DMS 273 treated with DMSO at 0.1 percent for 48 hours (cell line): Measurements from ENCODE around the gene PRKCE.
"Not testable (repeated sequence)": the region's sequence is repeated elsewhere in the genome, so short reads cannot be mapped to it uniquely, and the experiment has no call there.

Experiments
- DNase-seq: peaks from one replicate; lab custom pipeline; 2025; lab: John Stamatoyannopoulos, UW

PRKCE gene

DNA sequence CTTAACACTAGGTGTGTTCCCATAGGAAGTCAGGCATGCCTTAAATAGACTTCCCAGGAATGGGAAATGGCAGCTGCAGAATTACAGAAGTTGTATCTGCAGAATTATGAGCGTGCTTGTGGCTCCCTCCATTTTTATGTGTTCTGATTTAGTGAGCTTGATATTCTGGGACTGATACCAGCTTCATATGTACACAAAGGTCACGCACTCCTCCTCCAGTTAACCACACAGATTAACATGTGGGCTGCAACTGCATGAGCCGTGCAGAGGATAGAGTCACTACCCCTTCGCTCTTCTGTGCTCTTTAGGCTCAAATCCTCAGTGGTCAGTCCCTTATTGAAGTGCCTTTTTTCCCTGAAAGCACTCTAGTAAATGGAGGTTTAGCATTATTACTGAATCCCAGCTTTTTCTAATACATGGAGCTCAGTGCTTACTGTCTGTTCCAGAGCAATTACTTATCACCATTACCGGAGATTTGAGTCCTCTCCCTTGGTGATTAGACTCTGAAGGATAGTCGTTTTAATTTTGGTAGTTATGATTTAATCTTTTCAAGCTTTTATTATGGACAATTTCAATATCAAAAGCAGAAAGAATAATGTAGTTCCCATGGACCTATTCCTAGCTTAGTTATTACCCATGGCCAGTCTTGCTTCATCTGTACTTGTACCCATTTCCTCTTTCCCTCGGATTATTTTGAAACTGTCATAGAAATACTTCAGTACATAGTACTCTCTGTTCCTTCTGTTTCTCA is 238.3 kb downstream of the PRKCE start:
- no peak for DNase-seq

DNA sequence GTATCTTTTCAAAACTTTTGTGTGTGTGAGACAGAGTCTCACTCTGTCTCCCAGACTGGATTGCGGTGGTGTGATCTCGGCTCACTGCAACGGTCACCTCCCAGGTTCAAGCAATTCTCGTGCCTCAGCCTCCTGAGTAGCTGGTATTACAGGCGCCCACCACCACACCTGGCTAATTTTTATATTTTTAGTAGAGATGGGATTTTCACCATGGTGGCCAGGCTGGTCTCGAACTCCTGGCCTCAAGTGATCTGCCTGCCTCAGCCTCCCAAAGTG is 238.8 kb downstream of the PRKCE start:
- not testable (repeated sequence) for DNase-seq

DNA sequence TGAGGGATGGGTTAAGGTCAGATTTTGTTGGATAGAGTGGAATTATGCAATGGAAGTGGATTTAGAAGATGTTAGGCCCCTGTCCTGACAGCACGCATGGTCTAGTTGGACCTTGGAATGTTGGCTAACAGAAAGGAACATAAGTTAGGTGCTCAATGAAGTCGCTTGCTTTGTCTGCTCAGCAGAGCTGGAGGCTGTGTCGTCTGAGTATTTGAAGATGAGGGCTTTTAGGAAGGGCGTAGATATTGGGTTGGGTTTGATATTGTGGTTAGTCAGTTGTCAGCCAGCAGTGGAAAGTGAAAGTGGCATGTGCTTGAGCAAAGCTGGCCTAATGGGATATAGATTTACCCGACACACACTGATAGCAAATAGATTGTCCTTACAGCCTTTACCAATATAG is 239.3 kb downstream of the PRKCE start:
- DNase-seq, result no peak

DNA sequence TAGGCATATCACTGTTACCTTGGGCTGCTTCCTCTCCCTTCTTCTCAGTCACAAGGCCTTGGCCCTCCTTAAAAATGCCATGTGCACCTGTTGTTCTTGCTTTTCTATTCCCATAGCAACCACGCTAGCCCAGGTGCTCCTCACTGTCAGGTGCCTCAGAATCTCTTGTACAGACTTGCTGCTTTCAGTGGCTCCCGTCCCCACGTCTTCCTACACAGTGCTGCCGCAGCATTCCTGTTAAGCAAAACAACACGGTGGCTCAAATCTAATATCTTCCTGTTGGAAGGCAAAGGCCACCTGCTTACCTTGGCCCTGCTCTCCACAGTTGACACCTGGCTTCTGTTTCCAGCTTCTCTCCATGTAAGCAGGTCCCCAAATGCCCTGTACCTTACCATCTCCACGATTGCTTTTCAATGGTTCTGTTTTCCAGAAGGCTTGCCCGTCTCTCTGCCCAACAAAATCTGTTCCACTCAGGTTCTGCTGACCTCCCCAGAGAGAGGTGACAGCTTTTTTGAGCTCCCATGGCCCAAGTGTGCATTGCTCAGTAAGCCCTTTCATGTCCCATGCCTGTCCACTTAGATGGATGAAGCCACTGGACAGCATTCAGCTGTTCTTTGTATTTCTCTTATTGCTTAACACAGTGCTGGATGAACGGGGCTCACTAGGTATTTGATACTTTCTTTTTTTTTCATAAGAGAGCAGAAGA is 240.4 kb downstream of the PRKCE start:
- DNase-seq, result no peak

DNA sequence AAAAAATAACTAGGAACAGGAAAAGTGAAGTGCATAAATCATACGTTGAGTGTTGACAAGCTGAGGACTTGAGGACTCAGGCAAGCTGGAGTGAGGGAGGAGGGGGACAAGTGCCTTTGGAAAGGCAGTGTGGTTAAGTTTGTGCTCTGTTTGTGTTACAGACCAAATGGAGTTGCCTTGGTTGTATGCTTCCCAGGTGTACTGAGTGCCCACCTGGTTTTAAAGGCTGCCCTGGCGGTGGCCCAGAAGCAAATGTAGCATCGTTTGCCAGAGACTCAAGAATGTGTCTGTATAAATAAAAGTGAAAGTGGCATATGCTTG is 240.9 kb downstream of the PRKCE start:
- DNase-seq, result no peak

DNA sequence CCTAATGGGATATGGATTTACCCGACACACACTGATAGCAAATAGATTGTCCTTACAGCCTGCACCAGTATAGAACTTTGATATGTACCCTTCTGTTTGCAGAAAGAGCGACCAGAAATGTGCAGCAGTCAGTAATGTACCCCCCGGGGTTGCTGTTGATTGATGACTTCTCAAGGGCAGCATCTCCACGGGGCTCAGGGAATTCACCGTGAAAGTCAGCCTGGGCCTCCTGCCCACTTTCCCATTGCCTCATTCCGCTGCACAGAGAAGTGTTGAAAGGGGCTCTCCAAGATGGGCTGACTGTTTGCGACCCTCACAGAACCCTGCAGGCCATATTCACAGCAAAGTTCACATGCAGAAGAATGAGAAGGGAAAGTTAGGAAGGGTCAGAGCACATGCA is 241.3 kb downstream of the PRKCE start:
- DNase-seq, result no peak

DNA sequence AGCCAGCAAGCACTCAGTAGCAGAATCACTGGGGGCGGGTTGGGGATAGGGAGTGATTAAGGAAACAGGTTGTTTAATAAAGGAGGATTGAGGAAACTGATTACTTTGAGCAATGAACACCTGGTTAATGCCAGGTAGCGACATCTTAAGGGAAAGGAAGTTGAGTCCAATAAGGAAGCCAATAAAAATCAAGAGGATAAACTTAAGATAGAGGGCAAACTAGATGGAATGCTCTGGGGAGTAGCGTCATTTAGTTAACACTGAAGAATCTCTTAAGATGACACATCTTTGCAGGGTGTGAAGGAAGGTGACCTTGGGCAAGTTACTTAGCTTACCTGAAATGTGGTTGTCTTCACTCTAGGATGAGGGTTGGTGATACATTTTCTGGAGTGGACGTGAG is 242.7 kb downstream of the PRKCE start:
- no peak for DNase-seq

DNA sequence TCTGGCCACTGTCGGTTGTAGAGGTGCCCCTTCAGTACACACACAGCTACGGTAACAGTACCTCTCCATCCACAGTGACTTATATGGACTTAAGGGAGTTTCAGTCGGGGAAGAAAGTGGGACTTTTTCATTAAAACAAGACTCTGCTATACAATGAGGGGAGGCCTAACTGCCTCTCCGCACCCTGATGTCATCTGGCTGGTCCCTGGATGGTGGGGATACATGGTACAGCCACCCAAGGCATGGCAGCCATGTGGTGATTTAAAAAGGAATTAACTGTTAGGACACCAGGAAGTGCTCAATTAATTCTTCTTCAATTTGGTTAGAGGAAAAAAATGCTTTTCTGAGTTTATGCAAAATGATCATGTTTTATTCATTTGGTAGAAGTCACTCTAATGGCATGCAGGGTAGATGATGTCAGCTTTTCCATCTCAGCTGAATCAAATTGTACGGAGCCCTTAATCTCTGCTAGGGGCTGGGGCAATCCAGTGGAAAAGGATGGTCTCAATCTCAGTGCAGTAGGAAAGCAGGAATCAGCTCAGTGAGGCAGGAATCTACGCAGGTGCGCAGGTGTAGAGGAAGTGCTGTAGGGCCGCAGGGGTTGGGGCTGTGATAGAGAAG is 243.9 kb downstream of the PRKCE start:
- no peak for DNase-seq

DNA sequence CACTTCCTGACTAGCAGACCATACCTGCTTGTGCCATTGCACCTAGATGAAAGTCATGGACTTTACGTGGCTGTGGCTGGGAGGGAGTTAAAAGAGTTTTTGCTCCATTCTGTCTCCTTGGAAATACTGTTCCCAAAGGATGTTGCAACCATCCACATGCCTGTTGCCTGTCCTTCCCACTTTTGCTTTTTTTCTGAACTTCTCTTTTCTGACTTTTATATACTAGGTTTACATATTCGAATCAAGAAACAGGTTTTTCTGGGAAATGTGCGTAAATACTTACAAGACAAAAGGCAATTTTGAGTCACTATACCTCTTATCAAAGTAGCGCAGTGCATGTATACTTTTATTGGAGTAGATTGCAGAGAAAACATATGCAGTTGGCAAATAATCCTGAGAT is 244.8 kb downstream of the PRKCE start:
- DNase-seq, result no peak

DNA sequence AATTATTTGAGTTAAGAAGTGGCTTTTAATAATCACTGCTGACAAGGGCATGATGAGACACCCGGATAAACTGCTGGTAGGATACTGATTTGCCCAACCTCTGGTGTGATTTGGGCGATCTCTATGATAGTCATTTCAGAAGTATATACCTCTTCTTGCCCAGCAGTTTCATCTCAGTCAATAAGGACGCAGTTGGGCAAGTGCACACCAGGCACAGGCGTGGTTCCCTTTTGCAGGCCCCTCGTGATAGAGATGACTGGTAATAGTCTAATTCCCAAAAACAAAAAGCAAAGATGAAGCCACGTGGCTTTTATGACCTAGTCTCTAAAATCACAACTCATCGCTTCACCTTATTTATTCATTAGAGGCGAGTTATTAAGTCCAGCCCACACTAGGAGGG is 246.4 kb downstream of the PRKCE start:
- no peak for DNase-seq

DNA sequence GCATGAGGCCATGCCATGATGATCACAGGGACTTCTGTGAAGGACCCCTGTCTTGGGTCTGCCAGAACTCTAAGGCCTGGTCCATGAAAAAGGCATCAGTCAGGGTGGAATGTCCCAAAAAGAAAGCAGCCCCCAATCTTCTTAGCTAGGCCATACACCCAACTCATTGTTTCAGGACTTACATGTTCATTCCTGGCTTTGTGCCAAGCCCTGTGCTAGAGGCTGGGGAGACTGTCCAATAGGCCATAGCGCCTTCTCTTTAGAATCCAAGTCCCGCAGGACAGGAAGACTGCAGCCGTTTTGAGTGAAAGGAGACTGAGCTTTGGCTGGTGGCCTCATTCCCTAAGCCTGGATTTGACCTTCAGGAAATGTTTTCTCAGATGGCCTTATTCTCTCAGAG is 247.3 kb downstream of the PRKCE start:
- DNase-seq, result no peak

DNA sequence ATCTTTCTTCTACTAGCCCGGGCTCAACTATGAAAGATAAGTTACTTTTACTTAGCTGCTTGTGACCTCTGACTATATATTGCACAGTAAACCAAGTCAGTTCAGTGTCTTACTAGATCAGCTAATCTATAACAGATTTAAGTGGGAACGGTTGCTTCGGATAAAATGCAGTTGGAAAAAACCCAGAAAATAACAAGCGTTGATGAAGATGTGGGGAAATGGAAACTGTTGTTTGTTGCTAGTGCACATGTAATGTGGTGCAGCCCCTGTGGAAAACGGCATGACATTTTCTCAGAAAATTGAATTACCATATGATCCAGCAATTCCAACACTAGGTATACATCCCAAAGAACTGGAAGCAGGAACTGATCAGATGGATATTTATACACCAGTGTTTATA is 248.5 kb downstream of the PRKCE start:
- no peak for DNase-seq

DNA sequence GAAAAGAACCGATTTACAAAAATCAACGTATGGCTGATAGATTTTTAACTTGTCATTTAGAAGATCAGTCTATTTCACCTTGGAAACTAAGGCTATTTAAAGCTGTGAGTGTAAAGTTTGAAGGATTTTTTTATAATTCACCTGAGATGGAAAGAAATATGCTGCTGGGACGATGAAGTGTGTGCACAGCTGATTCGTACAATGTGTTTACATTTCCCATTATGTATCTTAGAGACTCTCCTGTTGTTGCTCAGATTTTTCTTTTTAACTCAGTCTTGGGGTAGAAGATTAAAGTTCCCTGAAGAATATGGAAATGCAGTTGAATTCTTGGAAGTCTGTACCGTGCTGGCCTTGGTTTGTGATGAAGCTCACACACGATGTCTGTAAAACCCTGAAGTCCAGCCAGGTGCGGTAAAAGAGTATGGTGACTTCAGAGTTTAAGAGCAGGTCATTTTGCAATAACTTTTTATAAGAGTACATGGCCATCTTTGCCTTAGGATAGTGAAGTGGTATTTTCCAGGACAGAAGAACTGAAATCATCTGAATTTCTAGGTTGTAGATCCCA is 250.1 kb downstream of the PRKCE start:
- DNase-seq, result no peak

DNA sequence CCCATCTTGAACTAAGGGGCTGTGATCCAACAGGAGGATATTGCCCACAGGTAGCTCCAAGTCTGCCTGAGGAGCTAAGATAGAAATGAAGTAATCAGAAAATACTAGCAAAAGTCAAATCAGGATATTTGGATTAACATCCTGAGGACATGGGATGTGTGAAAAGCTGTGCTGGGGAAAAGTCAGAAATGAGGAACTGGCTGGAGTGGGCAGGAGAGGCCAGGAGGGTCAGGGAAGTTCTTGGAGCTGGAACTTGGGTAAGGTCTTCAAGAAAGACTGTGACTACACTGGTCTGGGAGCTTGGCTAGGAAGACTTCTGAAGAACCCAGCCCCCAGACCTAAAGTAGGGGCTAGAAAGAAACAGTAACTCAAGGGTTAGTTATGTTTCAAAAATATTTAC is 250.9 kb downstream of the PRKCE start:
- DNase-seq, result no peak

DNA sequence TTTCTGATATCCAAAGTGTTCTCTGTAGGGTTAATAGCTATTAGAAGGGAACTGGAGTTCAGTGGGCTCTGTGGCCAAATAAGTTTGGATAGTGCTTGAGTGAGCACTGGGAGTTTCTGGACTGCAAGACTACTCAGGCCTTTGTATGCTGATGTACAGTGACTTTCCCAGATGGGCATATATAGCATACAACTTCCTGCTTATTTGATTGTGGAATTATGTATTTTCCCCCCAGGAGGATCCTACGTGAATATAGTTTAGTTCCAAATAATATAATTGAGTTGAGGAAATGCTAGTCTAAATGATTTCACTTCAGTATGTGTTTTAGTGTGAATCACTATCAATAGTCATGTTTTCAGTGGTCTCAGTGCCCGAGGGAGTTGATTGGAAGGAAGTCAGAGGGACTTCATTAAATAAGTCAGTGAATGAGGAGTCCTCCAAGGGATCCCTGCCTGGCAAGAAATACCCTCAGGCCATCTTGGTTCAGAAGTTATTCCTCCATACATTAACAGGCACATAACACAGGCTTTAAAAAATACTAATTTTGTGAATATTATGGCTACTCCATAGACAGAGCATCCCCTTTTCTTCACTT is 251.4 kb downstream of the PRKCE start:
- no peak for DNase-seq

DNA sequence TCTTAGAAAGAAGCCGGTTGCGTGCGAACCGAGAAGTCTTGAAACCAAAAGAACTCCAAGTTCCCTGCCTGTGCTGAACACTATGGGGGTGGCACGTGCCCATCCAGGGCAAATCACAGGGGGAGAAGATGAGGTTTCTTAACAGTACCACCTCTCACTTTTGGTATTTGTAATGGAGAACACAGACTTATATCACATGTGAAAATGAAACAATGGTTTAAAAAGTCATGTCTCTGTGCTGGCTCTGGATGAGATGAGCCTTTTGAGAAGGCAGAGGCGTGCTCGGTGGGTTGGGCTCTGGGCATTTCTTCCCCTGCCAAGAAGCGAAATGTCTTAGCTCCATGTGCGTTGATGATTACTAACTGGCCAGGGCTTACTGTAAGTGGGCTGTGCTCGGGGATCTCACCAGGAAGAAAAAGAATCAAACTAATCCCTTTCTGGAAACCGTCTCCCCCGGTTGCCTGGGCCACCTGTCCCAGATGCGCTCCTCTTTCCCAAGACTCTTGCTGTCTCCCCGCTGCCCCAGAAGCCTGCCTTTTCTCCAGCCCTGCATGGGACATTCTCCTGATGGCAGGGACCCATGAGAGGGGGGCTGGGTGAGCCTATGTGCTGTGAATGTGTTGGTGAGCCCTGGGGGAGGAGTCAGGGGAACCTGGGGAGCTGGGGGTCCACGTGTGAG is 252.9 kb downstream of the PRKCE start:
- no peak for DNase-seq

DNA sequence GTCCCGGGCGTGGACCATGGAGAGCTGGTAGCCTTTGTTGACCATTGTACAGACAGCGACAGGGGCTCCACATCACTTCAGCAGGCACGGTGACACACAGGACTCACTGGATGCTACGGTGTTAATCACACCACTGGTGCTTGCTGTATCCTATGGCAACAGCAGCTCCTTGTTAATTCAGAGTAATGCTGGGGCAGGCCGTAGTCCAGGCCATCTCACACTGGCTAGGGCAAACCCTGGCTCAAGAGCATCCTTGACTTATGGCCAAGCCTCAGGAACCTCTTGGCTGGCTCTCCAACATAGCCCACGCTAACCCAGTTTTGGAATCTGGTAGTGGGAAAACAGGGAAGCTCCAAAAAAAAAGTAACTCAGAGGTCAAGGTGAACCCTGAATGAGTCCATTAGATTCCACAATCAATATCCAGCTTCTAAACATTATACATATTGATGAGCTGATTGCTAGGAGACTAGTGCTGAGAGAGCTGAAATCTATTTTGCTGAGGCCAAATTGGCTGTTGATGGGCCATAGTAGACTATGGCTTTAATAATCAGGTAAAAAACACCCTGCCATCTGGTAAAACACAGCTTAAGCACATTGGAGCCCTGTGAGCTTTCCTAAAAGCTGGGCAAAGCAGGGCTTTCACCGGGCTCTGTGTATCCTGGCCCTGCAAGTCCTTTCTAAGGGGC is 253.6 kb downstream of the PRKCE start:
- no peak for DNase-seq

DNA sequence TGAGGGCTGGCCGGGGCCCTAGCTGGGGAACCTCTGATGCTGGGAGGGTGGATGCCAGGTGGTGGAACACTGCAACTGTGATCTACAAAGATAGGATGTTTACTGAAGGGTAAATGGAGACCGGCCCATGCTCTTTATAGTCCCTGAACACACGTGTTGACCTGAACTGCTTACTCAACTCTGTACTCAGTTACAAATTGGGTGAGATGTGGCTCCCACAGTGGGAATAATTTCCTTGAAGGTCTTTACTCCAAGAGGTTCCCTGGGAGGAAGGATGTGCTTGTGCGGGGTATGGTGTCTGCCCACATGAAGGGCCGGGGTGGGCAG is 254.1 kb downstream of the PRKCE start:
- no peak for DNase-seq

DNA sequence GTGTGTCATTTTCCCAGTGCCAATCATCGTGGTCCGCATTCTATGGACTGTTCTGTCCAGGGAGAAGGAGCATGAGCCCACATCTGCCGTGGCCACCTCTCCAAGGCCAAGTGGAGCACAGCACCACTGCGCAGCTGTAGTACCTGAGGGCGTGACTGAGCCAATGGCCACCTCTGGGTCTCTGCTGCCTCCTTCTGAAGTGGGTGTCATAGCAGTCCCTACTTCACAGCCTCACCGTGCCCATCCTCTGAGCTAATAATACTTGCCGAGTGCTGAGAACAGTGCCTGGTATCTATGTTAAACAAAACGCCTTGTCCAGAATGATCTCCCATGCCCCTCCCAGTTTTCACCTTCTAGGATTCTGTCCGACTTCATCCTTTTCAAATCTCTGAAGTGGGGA is 256.1 kb downstream of the PRKCE start:
- no peak for DNase-seq

DNA sequence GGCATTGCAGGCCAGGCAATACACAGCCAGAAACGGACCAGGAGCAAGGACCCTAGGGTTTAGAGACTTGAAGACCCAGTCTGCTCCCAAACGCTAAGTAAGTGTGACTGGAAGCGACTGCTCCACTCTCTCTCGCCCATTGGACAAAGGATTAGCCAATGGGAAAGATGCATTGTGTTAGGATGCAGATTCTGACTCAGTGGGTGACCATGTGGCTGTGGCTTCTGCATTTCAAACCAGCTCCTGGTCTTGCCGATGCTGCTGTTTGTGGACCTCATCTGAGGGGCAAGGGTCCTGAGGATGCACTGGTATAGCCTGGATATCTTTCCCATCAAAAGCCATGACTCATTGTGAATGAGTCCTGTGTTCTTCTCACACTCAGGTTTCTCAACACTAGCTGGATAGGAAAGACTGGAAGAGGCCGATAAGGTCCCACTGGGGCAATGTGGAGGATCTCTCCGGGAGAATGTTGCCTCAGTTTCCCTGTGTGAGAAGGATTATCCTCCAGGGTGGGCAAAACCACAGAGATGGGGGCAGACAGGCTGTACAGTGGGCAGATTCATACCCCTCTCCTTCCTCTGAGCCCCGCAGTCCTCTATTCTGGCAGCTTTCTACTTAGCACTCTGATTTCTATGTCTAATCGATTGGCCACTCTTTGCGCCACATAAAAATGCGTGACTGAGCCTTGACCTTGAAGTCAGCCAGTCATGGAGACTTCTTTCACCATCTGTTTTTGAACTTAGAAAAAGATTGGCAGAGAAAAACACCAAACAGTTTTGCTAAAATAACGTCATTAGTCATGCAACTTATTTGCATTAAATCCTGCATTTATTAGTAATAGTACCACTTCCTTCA is 257.1 kb downstream of the PRKCE start:
- DNase-seq, result no peak

DNA sequence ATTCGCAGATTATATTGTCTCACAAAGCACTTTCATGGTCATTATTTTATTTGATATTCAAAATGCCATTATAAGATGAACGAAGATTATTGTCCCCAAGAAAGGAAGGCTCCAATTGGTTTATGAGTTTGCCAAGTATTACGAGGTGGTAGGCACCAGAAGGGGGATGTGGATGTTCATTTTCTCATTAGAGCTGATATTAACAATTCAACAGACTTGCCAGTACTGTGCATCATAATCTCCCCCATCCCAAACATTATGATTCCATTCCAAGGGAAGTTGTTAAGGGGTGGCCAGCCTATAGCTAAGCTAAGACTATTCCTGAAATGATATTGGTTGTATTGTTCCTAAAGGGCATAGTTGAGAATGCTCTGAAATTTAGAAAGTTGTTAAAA is 257.7 kb downstream of the PRKCE start:
- DNase-seq, result no peak
